IPS DF 4.7 (cell line): ENCODE results near the gene ZCWPW1.
"Not testable (repeated sequence)": the region's sequence is repeated elsewhere in the genome, so short reads cannot be mapped to it uniquely, and the experiment has no call there.

ENCODE experiments used
- DNase-seq: peaks from one replicate; pipeline ENCODE4 v3.0.0-alpha.2; 2013; ENCODE audit warnings: low spot score; ENCODE audit errors: extremely low read depth

ZCWPW1 gene

DNA sequence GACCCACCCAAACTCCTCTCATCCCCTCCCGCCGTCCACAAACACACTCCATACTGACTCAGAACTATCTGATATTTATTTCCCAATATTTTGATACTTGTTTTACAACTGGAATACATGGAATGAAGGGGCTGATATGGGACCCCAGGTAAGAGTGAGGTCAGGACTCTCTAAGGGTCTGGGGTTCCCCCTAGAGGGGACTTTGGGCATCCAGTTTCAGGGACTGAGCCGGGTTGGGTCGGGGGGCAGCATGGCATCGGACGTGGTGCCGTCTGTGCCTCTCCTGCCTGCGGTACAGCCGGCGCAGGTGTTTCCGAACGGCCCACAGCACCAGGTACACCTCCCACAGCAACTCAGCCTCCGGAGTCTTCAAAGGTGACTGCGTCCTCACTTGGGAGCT, 28.1 kb upstream of the ZCWPW1 start:
- no peak for DNase-seq

DNA sequence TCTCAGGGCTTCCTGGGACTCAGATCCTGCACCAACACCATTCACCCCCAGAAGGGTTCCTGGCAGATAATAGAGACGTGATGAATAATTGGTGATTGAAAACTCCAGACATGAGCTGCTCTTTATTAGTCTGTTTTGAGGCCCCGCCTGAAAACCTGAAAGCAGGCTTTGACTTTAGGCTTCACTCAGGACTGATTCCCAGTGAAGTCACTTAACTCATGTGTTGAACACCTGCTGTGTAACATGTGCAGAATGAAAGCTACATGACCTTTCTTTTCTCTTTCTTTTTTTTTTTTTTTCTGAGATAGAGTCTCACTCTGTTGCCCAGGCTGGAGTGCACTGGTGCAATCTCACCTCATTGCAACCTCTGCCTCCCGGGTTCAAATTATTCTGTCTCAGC, 26.7 kb upstream of the ZCWPW1 start:
- no peak for DNase-seq

- not testable (repeated sequence) for DNase-seq
Measured at GRCh38 chr7:100453854-100454253, 25.4 kb upstream of the ZCWPW1 start.

GRCh38 chr7:100452513-100452912, 24.0 kb upstream of the ZCWPW1 start:
- DNase-seq: no peak

DNA sequence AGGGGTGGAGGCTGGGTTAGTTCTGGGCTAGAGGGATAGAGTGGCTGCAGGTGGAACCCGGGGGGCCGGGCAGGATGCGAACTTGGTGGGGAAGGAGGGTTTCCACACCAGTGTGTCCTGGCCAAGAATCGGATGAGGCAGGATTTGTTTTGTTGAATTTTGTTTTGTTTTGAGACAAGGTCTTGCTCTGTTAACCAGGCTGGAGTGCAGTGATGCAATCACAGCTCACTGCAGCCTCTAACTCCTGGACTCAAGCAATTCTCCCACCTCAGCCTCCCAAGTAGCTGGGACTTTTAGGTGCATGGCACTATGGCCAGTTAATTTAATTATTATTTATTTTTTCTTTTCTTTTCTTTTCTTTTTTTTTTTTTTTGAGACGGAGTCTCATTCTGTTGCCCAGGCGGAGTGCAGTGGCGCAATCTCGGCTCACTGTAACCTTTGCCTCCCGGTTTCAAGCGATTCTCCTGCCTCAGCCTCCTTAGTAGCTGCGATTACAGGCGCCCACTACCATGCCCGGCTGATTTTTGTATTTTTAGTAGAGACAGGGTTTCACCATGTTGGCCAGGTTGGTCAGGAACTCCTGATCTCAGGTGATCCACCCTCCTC, 20.8 kb upstream of the ZCWPW1 start:
- no peak for DNase-seq

- not testable (repeated sequence) for DNase-seq
Measured at GRCh38 chr7:100447363-100447762, 18.9 kb upstream of the ZCWPW1 start.

- DNase-seq: no peak
Measured at GRCh38 chr7:100446040-100446439, 17.5 kb upstream of the ZCWPW1 start.

DNA sequence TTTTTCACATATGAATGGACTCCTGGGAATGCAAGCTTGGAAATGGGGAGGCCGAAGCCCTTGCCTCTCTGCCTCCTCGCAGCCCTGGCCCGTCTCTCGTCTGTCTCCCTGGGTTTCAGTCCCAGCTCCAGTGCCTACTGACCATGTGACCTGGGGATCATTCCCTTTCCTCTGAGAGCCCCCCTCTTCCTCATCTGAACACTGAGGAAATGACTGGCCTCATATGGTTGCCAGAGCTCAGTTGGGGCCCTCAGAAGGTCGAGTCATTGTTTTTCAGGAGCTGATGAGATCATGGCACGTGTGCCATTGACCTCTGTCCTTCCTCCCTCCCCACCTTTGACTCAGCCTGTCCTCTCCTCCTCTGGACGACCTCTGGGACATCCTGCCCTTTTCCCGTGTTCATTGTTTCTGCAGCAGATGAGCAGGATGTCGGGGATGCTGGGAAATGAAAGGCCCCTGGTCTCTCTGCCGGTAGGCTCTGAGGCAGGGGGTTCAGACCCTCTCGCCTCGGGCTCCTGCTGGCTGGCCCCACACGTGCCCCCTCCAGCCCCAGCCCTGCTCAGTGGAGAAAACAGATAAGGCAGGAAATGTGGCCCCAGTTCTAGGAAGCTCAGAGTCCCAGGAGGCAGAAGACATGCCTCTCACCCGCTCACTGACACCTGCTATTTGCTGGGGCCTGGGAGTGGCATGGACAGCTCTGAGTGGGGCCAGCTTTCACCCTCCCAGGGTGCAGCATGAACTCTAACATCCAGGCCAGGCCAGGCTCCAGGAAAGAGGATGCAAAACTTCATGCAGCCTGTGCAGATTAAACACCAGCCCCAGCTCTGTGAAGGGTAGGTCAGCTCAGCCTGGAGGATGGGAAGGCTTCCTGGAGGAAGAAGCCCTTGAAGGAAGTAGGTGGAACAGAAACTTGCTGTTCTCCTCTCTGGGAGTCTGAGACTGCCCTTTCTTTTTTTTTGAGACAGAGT, 16.1 kb upstream of the ZCWPW1 start:
- no peak for DNase-seq

- no peak for DNase-seq
Measured at GRCh38 chr7:100443096-100443840, 14.8 kb upstream of the ZCWPW1 start.

DNA sequence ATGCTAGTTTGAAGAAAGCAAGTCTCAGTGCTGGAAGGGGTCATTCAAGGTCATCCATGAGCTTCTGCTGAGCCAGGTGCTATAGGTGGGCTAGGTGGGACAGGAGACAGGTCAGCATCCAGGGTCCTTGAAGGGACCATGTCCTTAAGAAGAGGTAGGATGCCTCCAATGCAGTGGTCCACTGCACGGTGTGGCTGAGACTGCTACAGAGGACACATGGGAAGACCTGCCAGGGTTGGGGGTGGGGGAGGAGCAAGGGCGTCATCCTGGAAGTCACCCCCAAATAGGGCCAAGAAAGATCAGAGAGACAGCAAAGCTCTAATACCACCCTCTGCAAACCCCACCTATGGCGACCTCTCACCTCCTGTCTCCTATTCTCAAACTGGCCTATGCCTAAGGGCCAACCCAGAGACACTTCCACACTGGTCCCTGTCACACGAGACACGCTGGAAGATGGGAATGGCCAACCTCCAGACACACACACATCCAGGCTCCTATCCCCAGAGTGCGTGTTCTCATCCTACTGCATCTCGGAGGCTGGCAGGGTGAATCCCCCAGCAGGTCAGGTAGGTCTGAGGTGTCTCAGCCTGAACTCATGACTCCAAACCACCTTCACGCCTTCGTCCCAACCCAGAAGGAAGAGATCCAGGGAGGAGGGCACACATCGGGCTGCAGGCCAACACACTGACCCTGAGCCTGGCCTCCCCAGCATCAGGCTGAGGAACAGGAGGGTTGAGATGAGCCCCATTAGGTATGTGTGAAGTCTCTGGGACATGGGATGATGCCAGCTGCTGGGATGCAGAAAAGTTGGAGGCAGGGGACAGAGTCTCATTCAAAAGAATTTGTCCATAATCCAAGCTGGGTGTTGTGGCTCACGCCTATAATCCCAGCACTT, 13.4 kb upstream of the ZCWPW1 start:
- no peak for DNase-seq

- DNase-seq: not testable (repeated sequence)
Measured at GRCh38 chr7:100439244-100439643, 10.7 kb upstream of the ZCWPW1 start.

DNA sequence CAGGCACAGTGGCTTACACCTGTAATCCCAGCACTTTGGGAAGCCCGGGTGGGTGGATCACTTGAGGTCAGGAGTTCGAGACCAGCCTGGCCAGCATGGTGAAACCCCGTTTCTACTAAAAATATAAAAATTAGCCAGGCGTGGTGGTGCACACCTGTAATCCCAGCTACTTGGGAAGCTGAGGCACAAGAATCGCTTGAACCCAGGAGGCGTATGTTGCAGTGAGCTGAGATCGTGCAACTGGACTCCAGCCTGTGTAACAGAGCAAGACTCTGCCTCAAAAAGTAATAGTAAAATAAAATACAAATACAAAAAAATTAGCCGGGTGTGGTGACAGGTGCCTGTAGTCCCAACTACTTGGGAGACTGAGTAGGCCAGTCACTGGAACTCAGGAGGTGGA, 10.2 kb upstream of the ZCWPW1 start:
- not testable (repeated sequence) for DNase-seq

GRCh38 chr7:100438172-100438571, 9.7 kb upstream of the ZCWPW1 start:
- no peak for DNase-seq

DNA sequence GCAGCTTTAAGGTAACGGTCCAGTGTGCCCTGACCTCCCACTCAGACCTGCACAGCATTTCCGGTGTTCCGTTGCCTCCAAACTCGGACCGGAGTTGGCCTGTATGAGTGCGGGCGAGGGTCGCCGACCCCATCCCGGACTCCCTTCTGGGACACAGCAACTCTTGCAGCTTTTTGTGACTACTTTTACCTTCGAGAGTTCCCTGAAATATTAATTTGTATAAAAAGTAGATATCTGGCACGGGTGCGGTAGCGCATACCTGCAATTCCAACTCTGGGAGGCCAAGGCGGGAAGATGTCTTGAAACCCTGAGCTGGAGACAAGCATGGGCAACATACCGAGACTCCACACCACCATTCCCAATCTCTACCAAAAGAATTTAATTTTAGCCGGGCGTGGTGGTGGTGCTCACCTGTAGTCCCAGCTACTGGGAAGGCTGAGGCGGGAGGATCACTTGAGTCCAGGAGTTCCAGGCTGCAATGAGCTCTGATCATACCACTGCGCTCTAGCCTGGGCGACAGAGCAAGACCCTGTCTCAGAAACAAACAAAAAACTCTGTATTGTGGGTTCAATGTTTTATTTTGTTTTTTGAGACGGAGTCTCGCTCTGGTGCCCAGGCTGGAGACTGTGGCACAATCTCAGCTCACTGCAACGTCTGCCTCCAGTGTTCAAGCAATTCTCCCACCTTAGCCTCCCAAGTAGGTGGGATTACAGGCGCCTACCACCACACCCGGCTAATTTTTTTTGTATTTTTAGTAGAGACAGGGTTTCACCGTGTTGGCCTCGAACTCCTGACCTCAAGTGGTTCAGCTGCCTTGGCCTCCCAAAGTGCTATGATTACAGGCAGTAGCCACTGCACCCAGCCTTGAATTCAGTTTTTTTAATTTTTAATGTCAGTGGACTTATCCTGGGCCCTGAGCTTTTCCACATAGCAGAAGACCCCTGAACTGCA, 8.9 kb upstream of the ZCWPW1 start:
- DNase-seq: no peak

DNA sequence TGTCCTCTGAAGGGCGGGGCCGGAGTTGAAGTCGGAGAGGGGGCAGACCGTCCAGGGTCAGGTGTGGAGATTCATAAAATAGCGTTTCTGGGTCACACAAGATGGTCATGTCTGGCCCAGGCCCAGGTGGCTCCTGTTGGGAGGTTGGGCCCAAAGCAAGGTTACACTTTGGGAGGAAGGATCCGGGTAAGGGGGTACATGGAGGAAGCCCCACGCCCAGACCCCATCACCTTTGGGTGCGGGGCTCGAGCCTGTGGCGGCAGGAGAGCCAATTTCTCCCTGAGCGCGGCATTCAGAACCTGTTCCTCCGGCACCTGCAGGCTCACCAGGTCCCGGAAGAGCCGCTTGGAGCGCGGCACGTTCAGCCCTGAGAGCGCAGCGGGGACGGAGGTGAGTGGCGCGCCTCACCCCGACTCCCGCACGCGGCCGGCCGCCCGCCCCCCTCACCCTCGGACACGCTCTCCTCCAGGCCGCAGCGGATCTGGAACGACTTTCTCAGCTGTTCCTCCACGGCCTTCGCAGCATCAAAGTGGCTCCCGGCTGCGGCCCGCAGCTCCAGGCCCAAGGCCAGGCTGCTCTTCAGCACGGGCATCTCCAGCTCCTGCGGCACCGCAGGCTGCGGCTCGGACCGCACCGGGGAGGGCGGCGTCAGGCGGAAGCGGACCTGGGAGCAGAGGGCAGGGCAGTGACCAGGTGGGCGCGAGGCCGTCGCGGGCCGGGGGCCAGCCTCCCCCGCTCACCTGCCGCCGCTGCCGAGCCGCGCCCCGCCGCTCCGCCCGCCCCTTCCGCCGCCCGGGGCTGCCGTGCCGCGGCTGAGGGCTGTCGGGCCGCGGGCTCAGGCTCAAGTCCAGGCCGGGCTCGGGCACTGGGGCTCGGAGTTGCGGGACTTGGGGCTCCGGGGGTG, 7.2 kb upstream of the ZCWPW1 start:
- no peak for DNase-seq

- DNase-seq: no peak
Measured at GRCh38 chr7:100434297-100435144, 6.0 kb upstream of the ZCWPW1 start.

DNA sequence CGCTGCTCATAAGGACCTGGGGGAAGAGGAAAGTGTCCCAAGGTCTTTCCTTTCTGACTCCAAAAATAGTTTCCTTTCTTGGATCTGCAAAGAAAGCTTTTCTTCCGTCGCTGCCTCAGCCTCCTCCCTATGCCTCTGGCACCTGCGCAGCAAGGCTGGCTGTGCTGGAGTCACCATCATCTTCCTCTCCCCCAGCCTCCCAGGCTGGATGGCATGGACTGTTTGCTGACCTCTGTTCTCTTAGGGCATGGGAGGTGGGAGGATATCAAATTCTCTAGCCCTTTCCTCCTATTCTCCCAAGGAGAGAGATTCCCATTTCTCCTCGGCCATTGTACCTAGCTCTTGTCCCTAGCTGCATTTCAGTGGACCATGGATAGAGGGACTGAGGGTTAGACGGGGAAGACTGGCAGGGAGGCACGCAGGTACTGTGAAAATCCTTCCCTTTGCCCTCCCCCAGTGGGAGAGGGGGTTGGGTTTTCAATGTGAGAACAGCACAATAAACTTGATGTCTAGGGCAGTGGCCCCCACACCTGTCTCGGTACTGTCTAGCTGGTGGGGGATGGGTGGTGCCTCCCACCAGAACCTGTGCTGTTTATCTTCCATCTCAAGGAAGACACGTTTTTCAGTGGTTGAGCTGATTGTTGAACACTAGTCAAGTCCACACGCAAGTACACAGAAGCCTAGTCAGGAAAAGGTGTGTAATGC, 5.2 kb upstream of the ZCWPW1 start:
- no peak for DNase-seq
